Measurements from ENCODE around the gene LBH.

LBH gene

DNA sequence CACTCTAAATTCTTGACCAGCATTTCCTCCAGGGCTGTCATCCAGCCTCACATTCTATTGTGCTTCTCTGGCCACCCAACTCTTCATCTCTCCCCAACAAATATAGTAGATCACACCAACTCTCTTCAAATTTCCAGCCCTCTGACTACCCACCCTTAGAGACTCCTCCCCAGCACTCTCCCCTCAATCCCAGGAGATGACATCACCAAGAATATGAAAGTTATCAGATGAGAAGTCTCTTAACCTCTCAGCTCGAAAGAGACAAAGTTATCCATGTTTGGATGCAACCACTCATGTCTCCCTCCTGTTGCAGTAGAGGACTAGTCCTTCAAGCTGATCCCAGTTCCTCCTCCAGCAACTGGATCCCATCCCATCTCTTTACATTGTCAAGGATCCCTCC, 47.1 kb downstream of the LBH start:
- no peak for DNase-seq

DNA sequence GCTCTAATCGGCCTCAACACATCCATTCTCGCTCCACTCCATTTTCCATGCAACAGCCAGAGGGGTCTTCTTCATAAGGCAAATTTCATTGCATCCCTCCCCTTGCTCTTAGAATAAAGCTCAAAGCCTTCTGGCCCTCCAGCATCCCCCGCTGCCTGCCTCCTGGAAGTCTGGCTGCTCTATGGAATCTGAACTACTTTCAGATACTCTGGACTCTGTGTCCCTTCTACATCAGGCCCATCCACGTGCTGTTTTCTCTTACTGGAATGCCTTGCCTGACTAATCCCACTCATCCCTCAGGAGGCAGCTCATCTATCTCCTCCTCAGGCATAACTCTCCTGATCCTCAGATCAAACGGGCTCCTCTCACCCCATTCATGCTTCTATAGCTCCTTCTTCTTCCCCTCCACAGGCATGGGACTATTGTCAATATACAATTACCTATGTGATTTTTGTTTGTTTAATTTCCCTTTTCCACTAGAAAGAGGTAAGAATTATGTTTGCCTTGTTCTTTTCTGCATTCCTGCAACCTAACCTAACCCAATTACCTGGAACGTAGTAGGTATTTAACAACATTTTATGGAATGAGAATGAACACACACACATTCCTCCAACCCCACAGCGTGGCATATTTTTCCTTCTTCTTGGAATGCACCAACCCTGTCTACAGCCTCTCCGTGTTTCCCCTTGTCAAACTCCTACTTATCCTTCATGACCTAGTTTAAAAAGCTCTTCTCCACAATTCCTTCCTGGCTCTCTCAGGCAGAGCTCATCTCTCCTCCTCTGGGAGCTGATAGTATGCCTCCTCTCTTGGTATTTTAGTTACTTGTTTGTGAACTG, 49.5 kb downstream of the LBH start:
- DNase-seq: no peak

DNA sequence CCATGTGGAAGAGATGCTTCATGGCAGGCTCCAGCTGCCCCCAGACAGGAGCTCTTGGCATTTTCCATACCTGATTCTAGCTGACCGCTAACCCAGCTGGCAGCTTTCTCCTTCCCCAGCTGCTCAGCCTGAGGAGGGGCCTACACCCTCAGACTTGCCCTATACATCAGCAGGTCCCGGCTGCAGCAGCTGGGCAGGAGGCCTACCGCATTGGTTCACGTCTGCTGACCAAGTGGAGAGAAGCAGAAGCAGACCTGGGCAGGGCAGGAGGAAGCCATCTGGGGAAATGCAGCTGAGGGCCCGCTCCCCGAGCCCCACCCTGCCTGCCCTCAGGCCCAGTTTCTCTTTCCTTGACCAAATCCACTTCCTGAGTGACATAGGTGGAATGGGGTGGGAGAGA, 50.7 kb downstream of the LBH start:
- no peak for DNase-seq

DNA sequence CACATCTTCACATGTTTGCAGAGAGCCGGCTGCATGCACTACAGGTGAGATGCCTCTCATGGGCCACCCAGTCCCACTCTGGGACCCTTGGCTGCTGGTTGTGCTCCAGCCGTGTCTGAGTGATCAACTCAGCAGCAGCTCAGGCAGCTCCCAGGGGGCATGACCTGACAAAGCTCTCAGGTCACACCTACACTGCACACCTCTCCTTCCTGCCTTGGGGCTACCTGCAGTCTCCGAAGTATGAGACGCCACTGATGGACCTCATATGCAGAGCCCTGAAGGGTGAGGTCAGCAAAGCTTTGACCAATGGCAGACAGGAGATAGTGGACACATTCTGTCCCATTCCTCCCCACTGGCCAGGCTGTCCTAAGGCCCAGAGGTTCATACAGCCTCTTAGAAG, 51.4 kb downstream of the LBH start:
- DNase-seq: no peak

DNA sequence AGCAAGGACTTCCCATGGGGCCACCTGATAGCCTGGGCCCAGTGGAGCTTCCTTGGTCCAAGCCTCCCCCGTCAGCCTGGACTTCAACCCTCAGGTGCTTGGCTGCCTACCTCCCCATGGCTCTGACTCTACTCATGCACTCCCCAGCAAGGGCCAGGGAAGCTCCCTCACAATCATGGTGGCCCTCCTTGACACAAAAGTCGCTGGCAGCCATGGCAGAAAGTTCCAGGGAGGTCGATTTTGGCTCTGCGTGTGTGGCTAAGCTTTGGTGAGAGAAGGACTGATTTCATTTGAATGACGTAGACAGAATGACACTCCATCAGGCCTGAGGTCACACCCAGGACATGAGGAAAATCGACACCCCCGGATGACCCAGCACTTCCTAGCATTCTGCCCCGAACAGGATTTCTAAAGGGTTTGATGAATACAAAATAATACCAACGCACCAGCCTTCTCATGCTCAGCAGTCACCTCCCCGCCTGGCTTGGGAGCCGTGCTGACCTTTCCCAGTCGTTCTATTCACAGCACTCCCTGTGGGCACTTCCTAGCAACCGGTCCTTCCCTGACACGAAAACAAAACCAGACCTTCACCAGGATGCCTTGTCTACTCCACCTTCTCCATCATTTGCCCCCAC, 52.7 kb downstream of the LBH start:
- no peak for DNase-seq

DNA sequence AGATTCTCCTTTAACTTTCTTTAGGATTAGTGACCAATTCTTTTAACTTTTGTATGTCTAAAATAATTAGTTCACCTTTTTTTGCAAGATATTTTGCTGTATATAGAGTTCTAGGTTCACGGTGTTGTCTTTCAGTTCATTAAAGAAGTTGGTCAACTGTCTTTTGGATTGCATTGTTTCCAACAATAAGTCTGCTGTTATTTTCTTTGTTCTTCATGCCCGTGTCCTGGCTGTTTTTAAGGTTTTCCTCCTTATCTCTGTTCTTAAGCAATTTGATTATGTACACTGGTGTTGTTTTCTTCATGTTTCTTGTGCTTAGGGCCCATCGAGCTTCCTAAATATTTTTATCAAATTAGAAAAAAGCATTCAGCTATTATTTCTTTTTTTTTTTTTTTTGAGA, 54.4 kb downstream of the LBH start:
- DNase-seq: no peak

DNA sequence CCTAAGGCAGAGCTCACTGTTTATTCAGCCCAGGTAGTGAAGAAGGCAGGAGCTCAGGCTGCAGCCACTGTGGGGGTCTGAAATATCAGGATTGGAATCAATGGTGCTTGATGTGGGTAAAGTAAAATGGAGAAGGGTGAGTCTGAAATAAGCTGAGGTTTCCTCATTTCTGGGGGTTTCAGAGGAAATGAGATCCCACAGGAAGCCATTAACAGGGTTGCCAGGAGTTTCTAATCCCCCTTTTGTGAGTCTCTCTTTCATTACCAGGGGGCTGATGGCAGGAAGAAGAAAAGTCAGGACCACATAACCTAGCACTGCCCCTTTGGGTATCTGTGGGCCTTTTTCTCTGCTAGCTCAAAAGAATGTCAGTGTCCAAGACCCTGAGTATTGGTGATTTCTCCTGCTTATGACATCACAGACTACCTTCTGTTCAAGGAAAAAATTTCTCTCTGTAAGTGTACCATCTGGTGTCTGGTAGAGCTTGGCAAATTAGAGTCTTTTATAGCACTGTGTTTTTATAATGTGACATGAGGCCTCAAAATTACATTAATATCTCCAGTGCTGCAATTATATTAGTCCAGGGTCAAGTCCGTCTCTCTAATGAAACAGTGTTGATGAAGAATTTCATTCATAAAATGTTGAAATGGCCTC, 56.0 kb downstream of the LBH start:
- DNase-seq: no peak

DNA sequence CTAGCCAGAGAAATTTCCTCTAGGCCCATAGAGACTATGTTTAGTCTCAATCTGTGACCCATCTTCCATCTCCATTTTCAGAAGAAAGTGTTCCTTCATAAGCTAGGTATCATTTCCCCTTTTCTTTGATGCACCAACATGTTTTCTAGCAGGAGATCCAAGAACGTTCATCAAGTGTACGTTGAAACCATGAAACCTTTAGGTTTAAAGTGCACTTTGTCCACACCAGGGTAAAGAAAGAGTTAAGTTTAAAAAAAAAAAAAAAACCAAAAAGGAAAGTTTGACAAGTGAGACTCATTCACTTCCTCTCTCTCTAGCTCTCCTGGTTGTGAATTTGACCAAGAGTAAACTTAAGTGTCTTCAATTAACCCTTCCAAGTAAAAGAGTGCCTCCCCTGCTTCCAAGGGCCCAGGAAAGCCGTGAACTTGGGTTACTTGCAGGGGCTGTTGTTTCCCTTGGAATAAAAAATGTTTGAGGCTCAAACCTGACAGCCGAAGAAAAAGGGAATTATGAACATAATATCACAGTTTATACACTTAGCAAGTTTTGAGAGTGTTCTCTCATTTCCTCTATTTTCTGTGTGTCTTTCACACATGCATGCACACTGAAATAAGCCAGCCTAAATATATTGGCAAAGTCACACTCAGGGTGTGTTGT, 56.7 kb downstream of the LBH start:
- no peak for DNase-seq

DNA sequence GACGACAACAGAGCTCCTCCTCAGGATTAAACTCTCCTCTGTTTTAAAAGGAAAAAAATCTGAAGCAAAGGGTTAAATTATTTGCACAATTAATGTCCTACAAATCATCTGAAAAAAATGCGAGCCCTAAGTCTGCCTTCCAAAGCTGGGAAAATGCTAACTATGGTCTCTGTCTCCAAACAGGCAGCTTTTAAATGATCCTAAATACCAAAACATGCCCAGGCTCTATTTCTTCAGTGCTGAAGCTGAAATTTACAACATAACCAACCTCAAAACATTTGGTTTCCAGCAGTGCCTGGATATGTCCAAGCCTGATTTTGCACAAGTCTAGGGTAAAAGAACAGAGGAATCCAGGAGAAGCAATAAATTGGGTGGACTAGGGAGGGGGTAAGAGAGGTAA, 57.2 kb downstream of the LBH start:
- no peak for DNase-seq

DNA sequence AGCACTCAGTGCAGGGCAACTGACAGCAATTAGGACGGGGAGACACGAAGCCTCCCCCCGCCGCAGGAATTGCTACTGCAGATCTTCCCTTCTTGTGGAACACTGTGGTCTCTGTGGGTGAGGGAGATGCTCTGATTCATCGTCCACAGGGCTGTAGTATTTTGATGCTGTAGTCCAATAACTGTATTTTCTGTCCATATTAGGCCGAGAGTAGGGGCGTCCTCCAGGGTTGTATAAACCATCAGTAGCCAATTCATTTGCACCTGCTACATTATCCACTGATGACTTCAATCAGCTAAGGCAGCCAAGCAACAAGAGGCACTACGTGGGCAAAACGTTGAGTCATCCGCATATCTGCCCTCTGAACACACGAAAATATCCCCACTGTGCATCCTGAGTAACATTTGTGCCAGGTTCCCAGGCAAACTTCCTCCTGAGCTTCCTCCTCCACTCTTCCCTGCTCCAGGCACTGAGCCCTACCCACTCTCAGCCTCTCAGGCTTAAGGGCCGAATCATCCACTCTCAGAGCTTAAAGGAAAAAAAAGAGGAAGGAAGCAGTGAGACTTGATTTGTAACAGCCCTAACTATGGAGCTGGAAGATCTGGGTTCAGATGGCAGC, 62.1 kb downstream of the LBH start:
- no peak for DNase-seq

DNA sequence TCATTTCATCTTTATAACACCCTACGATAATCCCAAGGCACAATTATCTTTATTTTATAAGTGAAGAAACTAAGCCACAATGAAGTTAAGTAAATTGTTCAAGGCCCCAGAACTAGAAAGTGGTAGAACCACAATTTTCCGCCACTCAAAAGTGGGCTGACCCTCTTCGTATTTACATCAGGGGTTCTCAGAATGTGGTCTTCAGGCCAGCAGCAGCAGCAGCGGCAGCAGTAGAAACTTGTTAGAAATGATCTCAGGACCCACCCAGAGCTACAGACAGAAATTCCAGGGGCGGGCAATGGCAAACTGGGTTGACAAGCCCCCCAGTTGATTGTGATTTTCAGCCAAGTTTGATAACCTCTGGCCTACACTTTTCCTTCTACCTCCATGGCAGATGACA, 62.8 kb downstream of the LBH start:
- DNase-seq: no peak

DNA sequence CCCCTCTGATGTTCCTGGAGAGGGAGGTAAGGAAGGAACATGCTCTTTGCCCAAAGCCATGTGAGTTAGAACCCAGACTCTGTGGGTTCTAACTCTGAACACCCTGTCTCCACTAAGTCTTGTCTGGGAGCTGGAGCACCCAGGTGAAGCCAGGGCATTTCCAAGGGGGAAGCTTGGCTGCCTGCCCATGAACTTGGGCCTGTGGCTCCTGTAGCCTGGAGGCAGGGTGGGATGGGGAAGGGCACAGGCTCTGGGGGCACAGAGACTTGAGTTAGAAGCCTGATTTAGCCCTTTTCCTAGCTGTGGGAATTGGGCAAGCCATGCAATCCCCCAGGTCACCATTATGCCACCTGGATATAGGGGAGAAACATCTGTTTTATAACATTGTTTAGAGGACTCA, 65.2 kb downstream of the LBH start:
- DNase-seq: no peak

DNA sequence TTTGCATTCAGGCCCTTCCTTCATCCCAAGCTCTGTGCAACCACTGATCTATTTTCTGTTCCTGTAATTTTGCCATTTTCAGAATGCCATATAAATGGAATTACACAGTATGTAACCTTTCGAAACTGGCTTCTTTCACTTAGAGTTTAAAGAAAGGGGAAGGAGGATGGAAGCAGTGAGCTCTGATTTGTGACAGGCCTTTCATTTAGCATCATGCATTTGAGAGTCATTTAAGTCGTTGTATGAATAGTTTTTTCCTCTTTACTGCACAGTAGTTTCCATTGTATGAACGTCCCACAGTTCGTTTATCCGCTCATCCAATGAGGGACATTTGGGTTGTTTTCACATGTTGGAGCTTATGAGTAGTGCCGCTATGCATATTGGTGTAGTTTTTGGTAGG, 67.0 kb downstream of the LBH start:
- no peak for DNase-seq

DNA sequence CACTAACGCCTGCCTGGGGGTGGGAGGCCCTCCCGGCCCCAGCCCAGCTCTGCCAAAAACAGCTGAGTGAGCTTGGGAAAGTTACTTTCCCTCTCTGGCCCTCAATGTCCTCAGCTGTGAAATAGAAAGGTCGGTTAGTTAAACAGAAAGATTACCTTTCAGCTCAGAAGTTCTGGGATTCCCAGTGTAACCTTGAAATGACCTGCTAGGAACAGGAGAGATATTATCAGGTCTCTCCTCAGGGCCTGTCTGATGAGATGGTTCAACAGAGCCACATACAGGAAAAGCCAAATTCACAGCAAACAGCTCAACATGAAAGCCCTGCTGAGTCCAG, 68.8 kb downstream of the LBH start:
- DNase-seq: no peak

DNA sequence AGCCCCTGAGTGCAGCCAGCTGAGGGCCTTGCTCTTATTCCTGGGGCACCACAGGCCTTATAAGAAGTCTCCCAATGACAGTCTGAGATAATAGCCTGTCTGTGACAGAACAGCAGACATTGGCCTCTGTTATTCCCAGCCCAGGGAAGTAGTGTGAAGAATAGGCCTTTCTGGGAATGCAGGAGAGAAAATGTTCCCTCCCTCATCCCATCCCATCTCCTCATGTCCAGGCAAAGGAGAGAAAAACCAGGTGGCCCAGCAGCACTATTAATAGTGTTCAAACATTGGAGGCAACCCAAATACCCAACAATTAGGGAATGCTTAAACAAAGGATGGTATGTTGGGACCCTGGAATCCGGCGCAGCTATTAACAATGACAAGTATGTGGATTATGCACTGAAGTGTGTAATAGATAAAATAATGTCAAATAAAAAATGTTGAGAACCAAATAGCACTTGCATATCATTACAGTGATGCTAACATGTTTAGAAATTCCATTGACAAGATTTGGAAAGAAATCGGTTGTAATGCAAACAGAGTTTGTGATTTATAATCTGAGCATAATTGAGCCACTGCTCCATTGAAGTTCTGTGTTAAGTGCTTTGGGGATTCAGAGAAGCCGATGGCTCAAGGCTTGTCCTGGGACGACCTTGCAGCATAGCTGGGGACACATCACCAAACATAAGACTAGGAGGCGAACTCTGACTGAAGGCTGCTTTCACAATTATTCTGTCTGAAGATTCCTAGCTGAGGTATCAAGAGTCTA, 69.3 kb downstream of the LBH start:
- DNase-seq: no peak

DNA sequence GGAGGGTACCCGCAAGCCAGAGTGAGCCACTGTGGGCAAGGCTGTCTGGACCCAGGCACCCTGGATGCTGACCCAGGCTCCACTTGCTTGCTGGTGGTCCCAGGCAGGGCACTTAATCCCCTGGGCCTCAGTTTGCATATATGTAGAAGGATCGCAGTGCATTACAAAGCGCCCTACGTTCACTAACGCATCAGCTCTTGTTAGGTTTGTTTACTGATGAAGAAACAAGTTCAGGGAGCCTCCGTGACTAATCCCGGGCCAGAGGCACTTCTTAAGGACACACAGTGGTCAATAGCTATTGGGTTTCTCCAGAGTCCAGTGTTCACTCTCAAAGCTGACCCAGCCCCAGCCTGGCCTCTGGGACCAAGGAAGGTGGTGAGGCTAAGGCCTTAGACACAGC, 70.2 kb downstream of the LBH start:
- no peak for DNase-seq

DNA sequence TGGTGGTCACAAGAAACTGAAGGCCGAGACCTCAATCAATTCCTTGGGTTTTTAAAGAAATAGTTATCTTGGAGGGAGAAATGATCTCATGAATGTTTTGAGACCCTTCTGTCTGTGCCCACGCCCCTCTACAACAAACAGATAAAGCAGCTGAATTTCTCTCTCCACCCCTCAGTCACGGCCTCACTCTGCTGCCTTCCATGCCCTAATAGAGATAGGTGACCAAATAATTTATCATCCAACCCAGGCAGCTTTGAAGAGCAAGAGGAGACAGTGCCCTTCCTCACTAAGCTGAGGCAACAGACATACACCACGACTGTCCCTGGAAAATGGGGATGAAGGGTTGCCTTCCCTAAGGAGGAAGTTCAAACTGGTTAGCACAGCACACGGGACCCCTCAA, 71.2 kb downstream of the LBH start:
- no peak for DNase-seq

DNA sequence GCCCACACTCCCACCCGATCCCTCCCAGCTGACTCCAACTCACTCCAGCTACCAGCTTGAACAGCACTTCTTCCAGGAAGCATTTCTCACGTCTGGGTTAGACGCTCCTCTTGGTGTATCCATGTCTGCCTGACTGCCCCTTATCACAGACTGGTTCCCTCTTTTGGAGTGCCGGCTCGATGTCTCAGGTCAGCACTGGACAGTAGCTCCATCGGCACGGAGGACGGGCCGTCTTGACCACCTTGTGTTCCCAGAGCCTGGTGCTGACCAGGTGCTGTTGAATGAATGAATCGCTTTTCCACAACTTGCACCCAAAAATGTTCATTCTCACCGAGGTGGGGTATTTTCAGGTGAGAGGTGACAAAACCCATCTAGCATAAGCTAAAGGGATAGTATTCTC, 71.8 kb downstream of the LBH start:
- DNase-seq: no peak

DNA sequence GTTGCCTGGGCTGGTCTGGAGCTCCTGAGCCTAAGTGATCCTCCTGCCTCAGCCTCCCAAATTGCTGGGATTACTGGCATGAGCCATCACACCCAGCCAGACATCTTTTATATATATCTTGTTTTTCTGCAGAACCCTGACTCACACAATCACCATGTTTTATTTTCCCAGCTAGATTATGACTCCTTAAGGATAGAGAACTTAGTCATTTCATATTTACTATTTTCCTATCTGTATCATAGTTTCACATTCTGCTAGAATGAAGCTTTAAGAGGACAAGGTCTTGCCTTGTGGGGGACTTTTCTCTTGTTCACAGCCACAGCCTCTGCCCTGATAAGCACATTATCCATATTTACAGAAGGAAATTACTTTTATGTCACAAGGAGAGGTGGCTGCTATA, 73.9 kb downstream of the LBH start:
- no peak for DNase-seq

DNA sequence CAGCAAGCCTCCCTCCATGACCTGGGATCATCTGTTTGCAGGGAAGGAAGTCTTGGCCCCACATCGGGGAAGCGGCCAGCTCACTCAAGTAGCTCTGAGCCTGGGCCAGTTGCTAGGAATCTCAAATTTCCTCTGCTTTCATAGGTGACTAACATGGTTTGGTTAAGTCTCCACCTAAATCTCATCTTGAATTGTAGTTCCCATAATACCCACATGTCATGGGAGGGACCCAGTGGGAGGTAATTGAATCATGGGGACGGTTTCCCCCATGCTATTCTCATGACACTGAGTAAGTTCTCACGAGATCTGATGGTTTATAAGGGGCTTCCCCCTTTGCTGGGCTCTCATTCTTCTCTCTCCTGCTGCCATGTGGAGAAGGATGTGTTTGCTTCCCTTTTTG, 75.2 kb downstream of the LBH start:
- no peak for DNase-seq

DNA sequence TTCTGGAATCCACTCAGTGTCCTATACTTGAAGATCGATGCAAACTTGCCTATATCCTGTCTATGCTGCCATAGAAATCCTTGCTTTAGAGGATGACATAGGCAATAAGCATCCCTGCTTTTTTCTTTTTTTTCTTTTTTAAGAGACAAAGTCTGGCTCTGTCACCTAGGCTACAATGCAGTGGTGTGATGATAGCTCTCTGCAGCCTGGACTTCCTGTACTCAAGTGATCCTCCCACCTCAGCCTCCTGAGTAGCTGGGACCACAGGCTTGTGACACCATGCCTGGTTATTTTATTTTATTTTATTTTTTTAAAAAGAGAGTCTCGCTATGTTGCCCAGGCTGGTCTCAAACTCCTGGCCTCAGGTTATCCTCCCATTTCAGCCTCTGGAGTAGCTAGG, 76.9 kb downstream of the LBH start:
- DNase-seq: no peak

Measured in NCI-H345 (cell line).